ENCODE results near the gene THRAP3. TPM values are rescaled to one million over a fixed set of nuclear protein-coding genes. Genes with fewer than 3 reads are reported as not detected.

Gene THRAP3
- total and polyA plus RNA-seq, 2 of the 8 experiments (the other 6 are each of a cell fraction or from before 2014, with no cell fraction given) = 40.2 to 183 TPM

GRCh38 chr1:36349241-36349671 is 125.0 kb downstream of the THRAP3 start:
- ChIA-PET CTCF (ENCODE audit: partially characterized antibody) (interaction anchor here (2.0 to 13.3 kb wide), 3 partner anchors 8 to 70 kb away, joined by 5 to 150 read pairs (median 27); no protein-coding TSS in a partner anchor), POLR2A (ENCODE audit: partially characterized antibody) (interaction anchor here (0.5 to 1.6 kb wide), 5 partner anchors 11 to 73 kb away, joined by 3 to 4 read pairs (median 3); partner anchors contain the start of gene EVA1B)
- no peak overlapping the region for H3K23ac ChIP-seq (ENCODE audit: insufficient read length)
- H3K79me2 ChIP-seq (ENCODE audit: control insufficient read depth in 1 of 2, insufficient read depth in 2 of 2, low read length in 2 of 2) = no peaks in the 10 kb centered on the region
- H3K27me3 ChIP-seq (replicated peaks in 1 of 4; ENCODE audit: control insufficient read depth in 3 of 4, extremely low read depth in 1 of 4, insufficient read depth in 3 of 4, low read length in 3 of 4) = no peaks in the 10 kb centered on the region
- H3K9me3 ChIP-seq (ENCODE audit: insufficient read depth in 2 of 2, low read depth in 1 of 2, low read length in 1 of 2) = no peaks in the 10 kb centered on the region
- no peak overlapping the region for H3K56ac ChIP-seq (replicated peaks; ENCODE audit: insufficient read length, low read depth, low read length)
- H3K36me3 ChIP-seq (ENCODE audit: control insufficient read depth in 2 of 4, insufficient read depth in 4 of 4, low read length in 3 of 4) = peaks cover 2 to 21% (median 12%) of the 10 kb centered on the region in 4 experiments; a peak in 5 of 8 replicates
- no peak overlapping the region for H2BK120ac ChIP-seq (replicated peaks; ENCODE audit: low read depth, low read length)
- no peak overlapping the region for H4K5ac ChIP-seq (ENCODE audit: insufficient read length, low read depth, low read length)
- H4K91ac ChIP-seq (replicated peaks; ENCODE audit: insufficient read length, low read length) = no peak overlapping the region
- FAIRE-seq = no peak
- no peak overlapping the region for H3K4ac ChIP-seq (replicated peaks; ENCODE audit: insufficient read length, low read depth, low read length)
- H3K18ac ChIP-seq (ENCODE audit: extremely low read depth, low read length) = no peak overlapping the region
- H2BK15ac ChIP-seq (ENCODE audit: low read length) = no peak overlapping the region
- no peak overlapping the region for H3K4me3 ChIP-seq (ENCODE audit: extremely low read depth in 1 of 4, insufficient read depth in 2 of 4, low read depth in 3 of 4, low read length in 4 of 4)
- H3K23me2 ChIP-seq (ENCODE audit: low read depth, low read length) = no peaks in the 10 kb centered on the region
- H4K8ac ChIP-seq (ENCODE audit: extremely low read depth, insufficient read depth, low read length) = no peak overlapping the region
- no peak for TF ChIP-seq NANOG (IDR thresholded peaks at IDR 0.05; ENCODE audit: insufficient read depth, low read depth, low read length, poor library complexity, severe bottlenecking)
- no peak for TF ChIP-seq SP2 (IDR thresholded peaks at IDR 0.05; ENCODE audit: low read length)
- TF ChIP-seq POU5F1 (IDR thresholded peaks at IDR 0.05; ENCODE audit: low read depth, low read length) = no peak
- TF ChIP-seq TCF12 (IDR thresholded peaks at IDR 0.05; ENCODE audit: low read depth, low read length) = no peak
- TF ChIP-seq CBX5 (IDR thresholded peaks at IDR 0.05; ENCODE audit: low read depth, low read length) = no peak
- TF ChIP-seq RNF2 (IDR thresholded peaks at IDR 0.05; ENCODE audit: borderline replicate concordance, low read depth, low read length, missing control alignments, poor library complexity, severe bottlenecking) = no peak
- no peak overlapping the region for H2BK12ac ChIP-seq (ENCODE audit: low read depth, low read length)
- H3K27ac ChIP-seq (ENCODE audit: low read depth, low read length) = no peak overlapping the region
- H4K20me1 ChIP-seq (replicated peaks in 1 of 2; ENCODE audit: control insufficient read depth in 1 of 2, insufficient read depth in 2 of 2, low read length in 2 of 2) = peaks cover 3% of the 10 kb centered on the region in 2 experiments
- H2BK20ac ChIP-seq (ENCODE audit: low read length) = no peak overlapping the region
- no peak overlapping the region for H2BK5ac ChIP-seq (ENCODE audit: low read depth, low read length)
- no peak overlapping the region for H2AFZ ChIP-seq (ENCODE audit: low read length)
- no peak for DNase-seq (ENCODE audit: low read depth in 1 of 2, low spot score in 2 of 2)
- peaks cover 0 to 6% (median 0%) of the 10 kb centered on the region in 4 experiments; a peak in 1 of 7 replicates for H3K4me1 ChIP-seq (replicated peaks in 1 of 4; ENCODE audit: control insufficient read depth in 3 of 4, insufficient read depth in 4 of 4, low read length in 3 of 4)
- no peak overlapping the region for H3K14ac ChIP-seq (ENCODE audit: insufficient read length)
- H3K4me2 ChIP-seq (ENCODE audit: insufficient read depth in 1 of 2, low read depth in 2 of 2, low read length in 2 of 2) = no peak overlapping the region
- H3K9ac ChIP-seq (replicated peaks in 1 of 4; ENCODE audit: extremely low read depth in 1 of 4, low read depth in 3 of 4, low read length in 3 of 4) = no peak overlapping the region
- H3K79me1 ChIP-seq (ENCODE audit: low read depth, low read length) = no peaks in the 10 kb centered on the region; the same call in 1 of the 2 replicates
- H2AK5ac ChIP-seq (ENCODE audit: low read depth, low read length) = no peak overlapping the region
- 84% methylated on average over 7 of the region's 7 CpGs; no CpG with 5 or more reads in 1 of the 2 experiments for WGBS, 2 experiments (ENCODE audit: extremely low coverage in 1 of 2, insufficient coverage in 1 of 2, insufficient read length in 1 of 2, insufficient replicate concordance in 2 of 2, low coverage in 1 of 2, low lambda C conversion rate in 2 of 2, missing lambda C conversion rate in 1 of 2)

Measured in H1 (cell line).